OCI-LY1 (cell line): ENCODE results near the gene CALY.

Source experiments
- H2AFZ ChIP-seq: fragments of 200-600 bp; sonication (generic), shearing (Covaris generic); 2 replicates; pipeline ENCODE4 v1.6.0; 2014; ENCODE audit warnings: antibody characterized with exemption, mild to moderate bottlenecking, low read length
- H3F3A ChIP-seq: fragments of 200-600 bp; sonication (generic), shearing (Covaris generic); 2 replicates; pipeline ENCODE4 v1.6.0; 2014; ENCODE audit warnings: mild to moderate bottlenecking, antibody characterized with exemption, low read length, moderate library complexity; ENCODE audit not compliant: insufficient read depth
- H3K27ac ChIP-seq: fragments of 200-600 bp; sonication (generic); 2 replicates; pipeline ENCODE4 v1.5.1; 2014; ENCODE audit warnings: low read length, mixed run types, mild to moderate bottlenecking, low read depth; ENCODE audit not compliant: poor library complexity, severe bottlenecking
- H3K27me3 ChIP-seq: fragments of 200-600 bp; sonication (generic); 2 replicates; pipeline ENCODE4 v1.6.0; 2014; ENCODE audit warnings: antibody characterized with exemption, mild to moderate bottlenecking, low read length, moderate library complexity; ENCODE audit not compliant: insufficient read depth
- H3K36me3 ChIP-seq: fragments of 200-600 bp; sonication (generic); 2 replicates; pipeline ENCODE4 v1.6.1; 2014; ENCODE audit warnings: mild to moderate bottlenecking, antibody characterized with exemption, low read length, moderate library complexity, mixed read lengths; ENCODE audit not compliant: insufficient read depth
- H3K4me1 ChIP-seq: fragments of 200-600 bp; sonication (generic); 2 replicates; pipeline ENCODE4 v1.5.1; 2014; ENCODE audit warnings: mild to moderate bottlenecking, low read length, moderate library complexity; ENCODE audit not compliant: insufficient read depth, severe bottlenecking
- H3K4me2 ChIP-seq: fragments of 200-600 bp; sonication (generic), shearing (Covaris generic); 2 replicates; pipeline ENCODE4 v1.6.1; 2014; ENCODE audit warnings: low read length
- H3K4me3 ChIP-seq: fragments of 200-600 bp; sonication (generic); 2 replicates; pipeline ENCODE4 v1.5.1; 2014; ENCODE audit warnings: low read length, low read depth, mild to moderate bottlenecking, mixed read lengths; ENCODE audit not compliant: poor library complexity, severe bottlenecking
- H3K79me2 ChIP-seq: fragments of 200-600 bp; shearing (Covaris generic); 2 replicates; pipeline ENCODE4 v1.6.1; 2016; ENCODE audit warnings: mixed run types, low read length, mixed read lengths; ENCODE audit not compliant: insufficient read depth
- H3K9ac ChIP-seq: fragments of 200-600 bp; sonication (generic), shearing (Covaris generic); 2 replicates; pipeline ENCODE4 v1.6.1; 2014; ENCODE audit warnings: mild to moderate bottlenecking, low read length, mixed read lengths
- H3K9me2 ChIP-seq: fragments of 200-600 bp; sonication (generic), shearing (Covaris generic); 2 replicates; pipeline ENCODE4 v1.6.1; 2014; ENCODE audit warnings: low read depth, mild to moderate bottlenecking, low read length, mixed read lengths
- H3K9me3 ChIP-seq: fragments of 200-600 bp; shearing (Covaris generic); 2 replicates; pipeline ENCODE4 v1.6.1; 2014; ENCODE audit warnings: low read length, mixed read lengths
- H4K20me1 ChIP-seq: fragments of 200-600 bp; sonication (generic), shearing (Covaris generic); 2 replicates; pipeline ENCODE4 v1.6.0; 2016; ENCODE audit warnings: mild to moderate bottlenecking, low read length; ENCODE audit not compliant: insufficient read depth
- EZH2 ChIP-seq: fragments of 200-600 bp; sonication (generic), shearing (Covaris generic); IDR thresholded peaks from 2 replicates; pipeline ENCODE4 v1.8.0; 2017; ENCODE audit warnings: borderline replicate concordance, mixed run types, mild to moderate bottlenecking, antibody characterized with exemption, low read length, moderate library complexity, mixed read lengths
- TF ChIP-seq, protein P1 (sequence below): fragments of 200-600 bp; sonication (generic), shearing (Covaris generic); IDR thresholded peaks from 2 replicates; pipeline ENCODE4 v1.5.1; 2017; ENCODE audit warnings: mild to moderate bottlenecking, antibody characterized with exemption, low read length, moderate library complexity, mixed read lengths

Gene CALY

DNA sequence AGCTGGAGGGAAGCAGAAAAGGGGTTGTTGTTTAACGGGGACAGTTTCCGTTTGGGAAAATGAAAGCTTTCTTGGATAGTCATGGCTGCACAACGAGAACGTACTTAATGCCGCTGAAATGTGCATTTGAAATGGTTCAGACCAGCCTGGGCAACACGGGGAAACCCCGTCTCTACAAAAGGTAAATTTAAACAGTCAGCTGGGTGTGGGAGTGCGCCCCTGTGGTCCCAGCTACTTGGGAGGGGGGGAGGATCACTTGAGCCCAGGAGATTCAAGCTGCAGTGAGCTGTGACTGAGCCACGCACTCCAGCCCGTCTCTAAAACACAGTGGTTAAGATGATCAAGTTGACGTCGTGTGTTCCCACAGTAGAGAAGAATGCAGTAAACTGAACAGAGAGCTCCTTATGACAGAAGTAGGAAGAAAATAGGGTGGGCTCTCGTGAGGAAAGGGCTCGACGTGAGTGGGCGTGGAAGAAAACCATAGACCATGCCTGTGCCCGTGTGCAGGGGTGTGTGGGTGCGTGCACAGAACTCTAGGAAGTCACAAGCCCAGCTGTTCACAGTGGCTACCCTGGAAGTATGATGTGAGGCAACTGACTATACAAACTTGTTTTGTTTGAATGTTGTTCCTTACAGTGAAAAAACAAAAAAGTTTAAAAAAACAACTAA is 25.2 kb upstream of the CALY start:
- H3K4me3 ChIP-seq, result no peak overlapping the region
- no peaks in the 10 kb centered on the region for H3K9me3 ChIP-seq
- TF ChIP-seq EZH2, result no peak
- TF ChIP-seq, protein P1, sequence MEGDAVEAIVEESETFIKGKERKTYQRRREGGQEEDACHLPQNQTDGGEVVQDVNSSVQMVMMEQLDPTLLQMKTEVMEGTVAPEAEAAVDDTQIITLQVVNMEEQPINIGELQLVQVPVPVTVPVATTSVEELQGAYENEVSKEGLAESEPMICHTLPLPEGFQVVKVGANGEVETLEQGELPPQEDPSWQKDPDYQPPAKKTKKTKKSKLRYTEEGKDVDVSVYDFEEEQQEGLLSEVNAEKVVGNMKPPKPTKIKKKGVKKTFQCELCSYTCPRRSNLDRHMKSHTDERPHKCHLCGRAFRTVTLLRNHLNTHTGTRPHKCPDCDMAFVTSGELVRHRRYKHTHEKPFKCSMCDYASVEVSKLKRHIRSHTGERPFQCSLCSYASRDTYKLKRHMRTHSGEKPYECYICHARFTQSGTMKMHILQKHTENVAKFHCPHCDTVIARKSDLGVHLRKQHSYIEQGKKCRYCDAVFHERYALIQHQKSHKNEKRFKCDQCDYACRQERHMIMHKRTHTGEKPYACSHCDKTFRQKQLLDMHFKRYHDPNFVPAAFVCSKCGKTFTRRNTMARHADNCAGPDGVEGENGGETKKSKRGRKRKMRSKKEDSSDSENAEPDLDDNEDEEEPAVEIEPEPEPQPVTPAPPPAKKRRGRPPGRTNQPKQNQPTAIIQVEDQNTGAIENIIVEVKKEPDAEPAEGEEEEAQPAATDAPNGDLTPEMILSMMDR, result no peak
- H3K9ac ChIP-seq, result no peak overlapping the region
- no peak overlapping the region for H3K4me2 ChIP-seq
- H2AFZ ChIP-seq, result no peak overlapping the region
- no peak overlapping the region for H3K27ac ChIP-seq
- no peaks in the 10 kb centered on the region for H4K20me1 ChIP-seq
- no peaks in the 10 kb centered on the region for H3K79me2 ChIP-seq
- no peaks in the 10 kb centered on the region for H3F3A ChIP-seq
- no peaks in the 10 kb centered on the region for H3K9me2 ChIP-seq
- peaks cover 7% of the 10 kb centered on the region for H3K4me1 ChIP-seq
- peaks cover 25% of the 10 kb centered on the region for H3K36me3 ChIP-seq
- H3K27me3 ChIP-seq, result no peaks in the 10 kb centered on the region

DNA sequence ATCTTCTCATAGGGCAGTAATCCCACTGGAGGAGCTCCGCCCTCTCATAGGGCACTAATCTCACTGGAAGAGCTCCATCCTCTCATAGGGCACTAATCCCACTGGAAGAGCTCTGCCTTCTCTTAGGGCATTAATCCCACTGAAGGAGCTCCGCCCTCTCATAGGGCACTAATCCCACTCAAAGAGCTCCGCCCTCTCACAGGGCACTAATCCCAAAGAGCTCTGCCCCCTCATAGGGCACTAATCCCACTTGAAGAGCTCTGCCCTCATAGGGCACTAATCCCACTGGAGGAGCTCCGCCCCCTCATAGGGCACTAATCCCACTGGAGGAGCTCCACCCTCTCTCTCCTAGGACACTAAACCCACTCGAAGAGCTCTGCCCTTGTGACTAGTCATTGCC is 24.5 kb upstream of the CALY start:
- peaks cover 7% of the 10 kb centered on the region for H3K4me1 ChIP-seq
- H3K27ac ChIP-seq, result no peak overlapping the region
- no peaks in the 10 kb centered on the region for H3K27me3 ChIP-seq
- no peak for TF ChIP-seq EZH2
- TF ChIP-seq, protein P1, result no peak
- H3K36me3 ChIP-seq, result peaks cover 20% of the 10 kb centered on the region
- no peak overlapping the region for H2AFZ ChIP-seq
- H3K4me2 ChIP-seq, result no peak overlapping the region
- H3K9me2 ChIP-seq, result no peaks in the 10 kb centered on the region
- no peaks in the 10 kb centered on the region for H4K20me1 ChIP-seq
- H3F3A ChIP-seq, result no peaks in the 10 kb centered on the region
- no peaks in the 10 kb centered on the region for H3K9me3 ChIP-seq
- no peaks in the 10 kb centered on the region for H3K79me2 ChIP-seq
- no peak overlapping the region for H3K4me3 ChIP-seq
- H3K9ac ChIP-seq, result no peak overlapping the region

DNA sequence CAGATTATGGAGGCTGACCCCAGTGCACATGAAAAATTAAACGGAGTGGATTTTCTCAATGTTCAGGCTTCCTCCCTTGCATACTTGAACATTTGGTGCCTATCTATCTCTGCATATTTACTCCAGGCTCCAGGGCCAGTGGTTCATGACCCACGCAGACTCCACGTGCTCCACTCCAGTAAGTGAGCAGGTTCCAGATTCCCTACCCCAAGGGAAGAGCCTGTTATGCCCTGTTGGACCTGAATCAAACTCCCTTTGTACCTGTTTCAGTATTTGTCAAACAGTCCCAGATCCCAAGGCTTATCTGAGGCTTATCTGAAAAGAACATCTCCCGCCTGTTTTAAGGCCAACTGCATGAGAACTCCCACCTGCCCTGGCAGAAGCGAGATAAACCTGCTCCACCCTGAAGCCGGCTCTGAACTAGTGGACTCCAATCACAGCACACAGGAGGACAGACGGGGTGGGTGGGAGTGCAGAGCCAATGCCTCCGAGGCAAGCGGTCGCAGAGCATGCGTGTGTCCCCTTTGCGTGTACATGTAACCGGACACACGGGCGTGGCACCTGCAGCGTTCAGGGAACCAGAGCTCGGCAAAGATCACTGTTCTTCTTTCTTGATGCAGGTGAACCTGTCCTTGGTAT is 23.4 kb upstream of the CALY start:
- TF ChIP-seq, protein P1, result no peak
- no peak for TF ChIP-seq EZH2
- Histone ChIP-seq H3F3A (no peaks in the 10 kb centered on the region), H3K4me1 (peaks cover 7% of the 10 kb centered on the region), H3K4me2 (no peak overlapping the region), H3K27ac (no peak overlapping the region), H3K9ac (no peak overlapping the region), H3K9me3 (no peaks in the 10 kb centered on the region), H3K9me2 (no peaks in the 10 kb centered on the region), H2AFZ (no peak overlapping the region), H3K27me3 (no peaks in the 10 kb centered on the region), H3K79me2 (no peaks in the 10 kb centered on the region), H3K4me3 (no peak overlapping the region), H3K36me3 (peaks cover 9% of the 10 kb centered on the region), H4K20me1 (no peaks in the 10 kb centered on the region)
